HG03520 (cell line): ENCODE data around the gene LILRB1.
"Not testable (repeated sequence)": the region's sequence is repeated elsewhere in the genome, so short reads cannot be mapped to it uniquely, and the experiment has no call there.

ENCODE experiments used
- ATAC-seq: cut with Tn5 transposase; IDR thresholded peaks from one replicate; pipeline ENCODE4 v1.9.1; 2021; ENCODE audit warnings: mild to moderate bottlenecking, moderate library complexity; ENCODE audit not compliant: unreplicated experiment

Gene LILRB1

DNA sequence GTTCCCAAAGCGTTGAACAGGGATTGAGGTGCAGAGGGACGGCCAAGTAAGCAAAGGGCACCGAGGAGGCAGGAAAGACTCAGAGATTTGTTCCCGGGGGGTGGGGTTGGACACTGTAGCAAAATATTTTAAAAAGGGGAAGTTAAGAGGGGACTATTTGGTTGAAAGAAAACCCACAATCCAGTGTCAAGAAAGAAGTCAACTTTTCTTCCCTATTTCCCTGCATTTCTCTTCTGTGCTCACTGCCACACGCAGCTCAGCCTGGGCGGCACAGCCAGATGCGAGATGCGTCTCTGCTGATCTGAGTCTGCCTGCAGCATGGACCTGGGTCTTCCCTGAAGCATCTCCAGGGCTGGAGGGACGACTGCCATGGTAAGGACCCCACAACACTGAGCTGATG is at the start of gene LILRB1:
TSS of gene LILRB1 (plus strand) at position 223 of the 400 bp plus-strand sequence. CDS start 590 bp downstream, outside the sequence.
- not testable (repeated sequence) for ATAC-seq

GRCh38 chr19:54586397-54586796 is 43.9 kb upstream of the LILRB1 start:
- ATAC-seq = no peak

- no peak for ATAC-seq
Observed at GRCh38 chr19:54587026-54587425, 43.3 kb upstream of the LILRB1 start.

GRCh38 chr19:54593445-54593844 is 36.8 kb upstream of the LILRB1 start, which contains the start of gene LILRA1:
TSS of gene LILRA1 (plus strand) at chr19:54593632. CDS start at chr19:54594245, 613 bp downstream.
- ATAC-seq = not testable (repeated sequence)

- ATAC-seq = not testable (repeated sequence)
Observed at GRCh38 chr19:54593931-54594626, 36.2 kb upstream of the LILRB1 start.

DNA sequence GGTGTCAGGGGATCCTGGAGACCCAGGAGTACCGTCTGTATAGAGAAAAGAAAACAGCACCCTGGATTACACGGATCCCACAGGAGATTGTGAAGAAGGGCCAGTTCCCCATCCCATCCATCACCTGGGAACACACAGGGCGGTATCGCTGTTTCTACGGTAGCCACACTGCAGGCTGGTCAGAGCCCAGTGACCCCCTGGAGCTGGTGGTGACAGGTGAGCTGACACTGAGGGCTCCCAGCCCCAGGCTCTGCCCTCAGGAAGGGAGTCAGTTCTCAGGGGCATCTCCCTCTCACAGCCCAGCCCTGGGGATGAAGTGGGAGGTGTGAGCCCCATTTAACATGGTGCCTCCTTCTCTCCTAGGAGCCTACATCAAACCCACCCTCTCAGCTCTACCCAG is 35.5 kb upstream of the LILRB1 start:
- ATAC-seq = no peak

- not testable (repeated sequence) for ATAC-seq
Observed at GRCh38 chr19:54595680-54596436, 34.4 kb upstream of the LILRB1 start.

DNA sequence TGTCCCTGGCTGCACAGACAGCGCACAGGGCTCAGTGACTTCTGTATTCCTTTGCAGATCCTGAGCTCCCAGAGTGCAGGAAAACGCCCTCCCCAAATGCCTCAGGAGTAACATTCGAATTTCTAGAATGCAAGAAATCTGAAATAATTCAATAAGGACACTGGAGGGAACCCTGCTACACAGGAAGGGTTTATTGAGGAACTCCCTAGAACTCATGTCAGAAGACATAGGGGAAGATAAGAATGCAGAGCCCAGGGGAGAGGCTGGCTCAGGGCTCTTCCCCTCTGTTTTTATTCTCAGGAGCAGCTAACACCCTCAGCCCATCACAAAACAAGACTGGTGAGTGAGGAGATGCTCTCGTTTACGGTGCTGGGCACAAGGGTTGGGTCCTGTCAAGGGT is 30.1 kb upstream of the LILRB1 start:
- no peak for ATAC-seq

GRCh38 chr19:54606230-54606629 is 24.1 kb upstream of the LILRB1 start:
- no peak for ATAC-seq

GRCh38 chr19:54606891-54607784 is 23.1 kb upstream of the LILRB1 start:
- ATAC-seq = no peak

DNA sequence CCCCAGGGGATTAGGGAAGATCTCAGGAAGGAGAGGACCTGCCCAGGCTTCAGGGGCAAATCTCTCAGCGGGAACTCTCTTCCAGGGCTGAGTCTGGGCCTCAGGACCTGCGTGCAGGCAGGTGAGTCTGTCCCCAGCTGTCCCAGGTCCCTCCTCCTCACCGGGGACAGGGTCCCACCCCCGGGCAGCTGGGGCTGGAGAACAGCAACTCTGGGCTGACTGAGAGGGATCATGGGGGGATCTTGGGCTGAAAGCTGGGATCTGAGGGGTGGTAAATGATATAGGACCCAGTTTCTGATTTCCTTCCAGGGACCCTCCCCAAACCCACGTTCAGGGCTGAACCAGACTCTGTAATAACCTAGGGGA is 22.5 kb upstream of the LILRB1 start:
- ATAC-seq = no peak

DNA sequence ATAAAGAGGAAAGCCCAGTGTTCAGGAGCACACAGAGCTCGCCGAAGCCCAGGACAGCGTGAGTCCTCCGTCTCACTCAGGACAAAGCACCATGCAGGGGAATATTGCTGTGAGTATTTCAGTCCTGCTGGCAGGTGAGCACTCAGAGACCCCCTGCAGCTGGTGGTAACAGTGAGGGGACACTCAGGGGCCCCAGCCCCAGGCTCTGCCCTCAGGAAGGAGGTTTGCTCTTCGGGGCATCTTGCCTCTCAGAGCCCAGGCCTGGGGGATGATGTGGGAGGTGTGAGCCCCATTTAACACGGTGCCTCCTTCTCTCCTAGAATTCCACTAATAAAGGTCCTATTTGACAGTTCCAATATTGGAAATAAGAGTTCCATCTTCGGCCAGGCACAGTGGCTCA is 22.1 kb upstream of the LILRB1 start:
- ATAC-seq = no peak

DNA sequence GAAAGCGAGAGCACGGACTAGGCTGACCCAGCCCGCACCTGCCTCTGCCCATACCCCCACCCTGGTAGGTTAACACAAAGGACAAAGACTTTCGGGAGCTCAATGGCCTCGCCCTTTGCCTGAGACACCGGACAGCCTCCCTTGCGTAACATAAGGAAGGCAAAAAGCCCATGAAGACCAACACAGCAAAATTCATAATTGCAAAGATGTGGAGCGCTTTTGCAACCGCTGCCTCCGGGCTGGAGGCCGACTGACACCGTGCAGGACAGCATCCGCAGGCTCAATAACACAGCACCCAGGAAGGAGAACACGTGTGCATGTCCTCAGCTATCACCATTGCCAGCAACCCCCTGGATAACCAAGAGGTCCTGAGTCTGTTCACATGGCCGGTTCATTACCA is 21.5 kb upstream of the LILRB1 start:
- no peak for ATAC-seq

DNA sequence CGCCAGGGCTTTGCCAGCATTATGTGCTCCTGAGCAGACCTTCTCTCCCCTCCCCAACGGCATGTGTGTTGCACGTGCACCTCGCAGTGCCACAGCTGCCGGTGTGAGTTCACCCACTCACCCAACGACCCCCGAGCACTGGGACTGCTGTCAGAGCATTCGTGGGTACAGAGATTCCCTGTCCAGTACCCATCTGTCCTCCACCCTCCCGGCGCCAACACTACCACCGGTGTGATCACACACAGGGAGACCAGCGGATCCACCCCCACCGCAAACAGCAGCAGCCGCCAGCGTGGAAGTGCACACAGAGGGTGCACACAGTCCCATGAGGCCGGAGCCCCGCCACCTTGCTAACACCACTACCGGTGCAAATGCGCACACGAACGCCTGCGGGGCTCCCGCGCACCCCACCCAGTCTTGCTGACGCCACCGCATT is 20.9 kb upstream of the LILRB1 start:
- no peak for ATAC-seq

GRCh38 chr19:54612428-54612827 is 17.9 kb upstream of the LILRB1 start:
- ATAC-seq = no peak

DNA sequence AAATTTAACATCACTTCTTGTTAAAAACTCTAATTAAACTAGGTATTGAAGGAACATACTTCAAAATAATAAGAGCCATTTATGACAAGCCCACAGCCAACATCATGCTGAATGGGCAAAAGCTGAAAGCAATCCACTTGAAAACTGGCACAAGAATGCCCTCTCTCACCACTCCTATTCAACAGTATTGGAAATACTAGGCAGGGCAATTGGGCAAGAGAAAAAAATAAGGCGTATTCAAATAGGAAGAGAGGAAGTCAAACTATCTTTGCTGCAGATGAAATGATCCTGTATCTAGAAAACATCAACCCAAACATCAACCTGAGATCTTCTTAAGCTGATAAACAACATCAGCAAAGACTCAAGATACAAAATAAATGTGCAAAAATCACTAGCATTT is 15.6 kb upstream of the LILRB1 start:
- no peak for ATAC-seq

DNA sequence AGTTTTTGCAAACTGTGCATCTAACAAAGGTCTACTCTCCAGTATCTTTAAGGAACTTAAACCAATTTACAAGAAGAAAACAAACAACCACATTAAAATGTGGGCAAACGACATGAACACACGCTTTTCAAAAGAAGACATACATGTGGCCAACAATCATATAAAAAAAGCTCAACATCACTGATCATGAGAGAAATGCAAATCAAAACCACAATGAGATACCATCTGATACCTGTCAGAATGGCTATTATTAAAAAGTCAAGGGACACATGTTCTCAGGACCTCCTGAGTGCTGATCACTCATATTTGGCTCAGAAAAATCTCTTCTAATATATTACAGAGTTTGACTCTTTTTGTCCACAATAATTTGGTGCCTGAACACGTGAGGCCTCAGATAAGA is 14.2 kb upstream of the LILRB1 start:
- no peak for ATAC-seq

GRCh38 chr19:54616821-54617560 is 13.3 kb upstream of the LILRB1 start:
- ATAC-seq = peak; percentile 82

- ATAC-seq = no peak
Observed at GRCh38 chr19:54620464-54620863, 9.8 kb upstream of the LILRB1 start.

GRCh38 chr19:54622431-54622830 is 7.9 kb upstream of the LILRB1 start:
- ATAC-seq = no peak

DNA sequence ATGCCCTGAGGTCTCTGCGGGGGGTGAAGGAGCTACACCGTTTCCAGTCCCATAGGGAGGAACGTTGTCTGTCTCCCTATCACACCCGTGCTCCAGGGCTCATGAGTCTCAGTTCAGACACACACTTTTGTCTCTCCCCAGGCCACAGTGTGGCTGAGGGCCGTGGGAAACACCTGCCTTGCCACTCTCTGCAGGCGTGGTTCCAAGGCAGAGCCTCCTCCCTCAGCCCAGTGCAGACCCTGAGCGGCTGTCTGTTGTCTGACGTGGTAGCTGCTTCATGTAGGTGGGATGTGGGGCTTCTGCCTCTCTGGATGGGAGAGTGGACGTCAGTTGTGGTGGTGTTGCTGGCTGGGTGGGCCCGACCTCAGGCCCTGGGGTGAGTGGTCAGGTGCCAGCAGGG is 6.0 kb upstream of the LILRB1 start:
- not testable (repeated sequence) for ATAC-seq
